Measurements from ENCODE around the gene AK4.
"Not testable (repeated sequence)": the region's sequence is repeated elsewhere in the genome, so short reads cannot be mapped to it uniquely, and the experiment has no call there.

The AK4 gene

DNA sequence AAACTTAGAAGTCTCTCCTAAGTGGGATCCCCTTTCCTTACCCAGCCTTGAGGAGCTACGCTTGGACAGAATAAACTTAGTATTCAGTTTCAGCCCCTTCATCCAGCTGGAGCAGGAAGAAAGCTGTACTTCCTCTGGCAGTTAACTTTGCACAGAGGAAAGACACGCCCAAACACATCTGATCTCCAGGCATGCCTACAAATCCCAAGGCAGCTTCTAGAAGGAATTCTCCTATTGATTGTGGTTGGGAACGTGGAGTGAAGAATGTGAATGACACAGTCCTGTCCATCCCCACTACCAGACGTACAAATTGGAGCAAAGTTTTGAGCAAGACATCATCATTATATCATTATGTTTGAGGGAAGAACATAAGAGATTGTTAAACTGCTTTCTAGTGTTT lies 6.6 kb upstream of the AK4 start:
- Histone ChIP-seq H3K36me3 (replicated peaks) (no peaks in the 10 kb centered on the region), H3K4me3 (ENCODE audit: low read depth, low read length) (no peak overlapping the region), H3K27ac (no peak overlapping the region), H3K27me3 (replicated peaks) (no peaks in the 10 kb centered on the region)
- TF ChIP-seq, protein P1, sequence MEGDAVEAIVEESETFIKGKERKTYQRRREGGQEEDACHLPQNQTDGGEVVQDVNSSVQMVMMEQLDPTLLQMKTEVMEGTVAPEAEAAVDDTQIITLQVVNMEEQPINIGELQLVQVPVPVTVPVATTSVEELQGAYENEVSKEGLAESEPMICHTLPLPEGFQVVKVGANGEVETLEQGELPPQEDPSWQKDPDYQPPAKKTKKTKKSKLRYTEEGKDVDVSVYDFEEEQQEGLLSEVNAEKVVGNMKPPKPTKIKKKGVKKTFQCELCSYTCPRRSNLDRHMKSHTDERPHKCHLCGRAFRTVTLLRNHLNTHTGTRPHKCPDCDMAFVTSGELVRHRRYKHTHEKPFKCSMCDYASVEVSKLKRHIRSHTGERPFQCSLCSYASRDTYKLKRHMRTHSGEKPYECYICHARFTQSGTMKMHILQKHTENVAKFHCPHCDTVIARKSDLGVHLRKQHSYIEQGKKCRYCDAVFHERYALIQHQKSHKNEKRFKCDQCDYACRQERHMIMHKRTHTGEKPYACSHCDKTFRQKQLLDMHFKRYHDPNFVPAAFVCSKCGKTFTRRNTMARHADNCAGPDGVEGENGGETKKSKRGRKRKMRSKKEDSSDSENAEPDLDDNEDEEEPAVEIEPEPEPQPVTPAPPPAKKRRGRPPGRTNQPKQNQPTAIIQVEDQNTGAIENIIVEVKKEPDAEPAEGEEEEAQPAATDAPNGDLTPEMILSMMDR (IDR thresholded peaks at IDR 0.05; ENCODE audit: low read depth, low read length, missing control alignments) = no peak
- DNase-seq = peak; percentile 34
- in situ Hi-C loops (cut with HindIII; ENCODE audit: low pct_ligation_motif_present, low sequenced_read_pairs) = no loop called here

DNA sequence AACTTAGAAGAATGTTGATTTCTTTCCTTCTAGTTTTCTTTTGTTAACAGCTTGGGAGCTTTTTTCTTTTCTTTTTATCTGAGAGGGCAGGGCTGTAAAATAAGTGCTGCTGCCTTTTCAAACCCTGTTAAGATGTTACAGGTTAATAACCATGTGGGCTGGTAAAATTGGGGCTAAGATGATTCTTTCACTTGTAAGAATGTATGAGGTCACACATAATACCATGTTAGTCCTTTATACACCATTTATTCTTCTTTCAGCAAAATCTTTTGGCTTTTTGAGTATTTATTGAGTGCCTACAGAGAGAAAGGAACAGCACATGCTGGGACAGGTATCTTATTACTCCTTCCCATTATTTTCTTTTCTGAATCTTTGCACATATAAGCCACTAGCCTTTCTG lies 6.1 kb upstream of the AK4 start:
- H3K4me3 ChIP-seq (ENCODE audit: low read depth, low read length) = no peak overlapping the region
- H3K36me3 ChIP-seq (replicated peaks) = no peaks in the 10 kb centered on the region
- no peak overlapping the region for H3K27ac ChIP-seq
- in situ Hi-C loops (cut with HindIII; ENCODE audit: low pct_ligation_motif_present, low sequenced_read_pairs) = no loop called here
- TF ChIP-seq, protein P1 (IDR thresholded peaks at IDR 0.05; ENCODE audit: low read depth, low read length, missing control alignments) = no peak
- no peak for DNase-seq
- H3K27me3 ChIP-seq (replicated peaks) = no peaks in the 10 kb centered on the region

DNA sequence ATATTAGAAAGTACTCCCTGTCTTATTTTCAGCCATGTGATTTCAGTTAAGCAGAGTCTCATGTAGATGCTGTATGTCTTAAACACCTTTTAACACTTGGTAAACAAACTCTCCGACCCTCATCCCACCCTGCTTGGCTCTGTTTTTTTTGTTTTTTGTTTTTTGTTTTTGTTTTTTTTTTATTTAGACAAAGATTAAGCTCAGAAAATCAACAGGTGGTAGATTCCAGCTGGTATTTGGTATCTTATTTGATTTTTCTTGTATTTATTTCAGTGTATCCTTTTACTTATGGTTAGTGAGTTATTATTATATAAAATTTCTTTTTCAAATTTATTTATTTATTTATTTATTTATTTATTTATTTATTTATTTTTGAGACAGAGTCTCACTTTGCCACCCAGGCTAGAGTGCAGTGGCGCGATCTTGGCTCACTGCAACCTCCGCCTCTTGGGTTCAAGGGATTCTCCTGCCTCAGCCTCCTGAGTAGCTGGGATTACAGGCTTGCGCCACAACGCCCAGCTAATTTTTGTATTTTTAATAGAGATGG lies 4.8 kb upstream of the AK4 start:
- DNase-seq; H3K36me3 ChIP-seq (replicated peaks); H3K27me3 ChIP-seq (replicated peaks); in situ Hi-C loops (cut with HindIII; ENCODE audit: low pct_ligation_motif_present, low sequenced_read_pairs); H3K4me3 ChIP-seq (ENCODE audit: low read depth, low read length); H3K27ac ChIP-seq: not testable (repeated sequence)

DNA sequence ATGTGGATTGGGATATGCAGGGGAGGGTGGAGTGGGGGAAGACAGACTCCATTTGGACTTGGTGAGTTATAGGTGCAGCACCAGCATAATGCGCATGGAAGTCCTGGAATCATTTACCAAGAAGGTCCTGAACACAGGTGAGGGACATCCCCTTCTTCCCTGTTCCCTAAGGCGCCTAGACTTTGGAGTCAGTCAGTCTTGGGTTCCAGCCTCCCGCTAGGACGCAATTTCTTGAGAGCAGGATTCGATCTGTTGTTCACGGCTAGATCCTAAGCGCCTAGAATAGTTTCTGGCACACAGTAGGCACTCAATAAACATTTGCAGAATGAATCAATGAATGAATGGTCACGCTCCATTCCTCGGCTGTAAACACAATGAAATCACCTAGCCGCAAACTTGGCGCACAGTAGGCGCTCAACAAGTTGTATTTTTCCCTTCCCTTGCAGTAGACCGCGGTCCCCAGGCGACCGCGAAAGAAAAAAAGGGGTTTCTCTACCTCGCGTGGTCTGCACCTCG lies 1.0 kb upstream of the AK4 start:
- Histone ChIP-seq H3K4me3 (ENCODE audit: low read depth, low read length) (peak overlapping the region; percentile 60), H3K36me3 (replicated peaks) (no peaks in the 10 kb centered on the region), H3K27me3 (replicated peaks) (no peaks in the 10 kb centered on the region), H3K27ac (no peak overlapping the region)
- no peak for DNase-seq
- in situ Hi-C loops (cut with HindIII; ENCODE audit: low pct_ligation_motif_present, low sequenced_read_pairs) = no loop called here
- TF ChIP-seq, protein P1 (IDR thresholded peaks at IDR 0.05; ENCODE audit: low read depth, low read length, missing control alignments) = no peak

DNA sequence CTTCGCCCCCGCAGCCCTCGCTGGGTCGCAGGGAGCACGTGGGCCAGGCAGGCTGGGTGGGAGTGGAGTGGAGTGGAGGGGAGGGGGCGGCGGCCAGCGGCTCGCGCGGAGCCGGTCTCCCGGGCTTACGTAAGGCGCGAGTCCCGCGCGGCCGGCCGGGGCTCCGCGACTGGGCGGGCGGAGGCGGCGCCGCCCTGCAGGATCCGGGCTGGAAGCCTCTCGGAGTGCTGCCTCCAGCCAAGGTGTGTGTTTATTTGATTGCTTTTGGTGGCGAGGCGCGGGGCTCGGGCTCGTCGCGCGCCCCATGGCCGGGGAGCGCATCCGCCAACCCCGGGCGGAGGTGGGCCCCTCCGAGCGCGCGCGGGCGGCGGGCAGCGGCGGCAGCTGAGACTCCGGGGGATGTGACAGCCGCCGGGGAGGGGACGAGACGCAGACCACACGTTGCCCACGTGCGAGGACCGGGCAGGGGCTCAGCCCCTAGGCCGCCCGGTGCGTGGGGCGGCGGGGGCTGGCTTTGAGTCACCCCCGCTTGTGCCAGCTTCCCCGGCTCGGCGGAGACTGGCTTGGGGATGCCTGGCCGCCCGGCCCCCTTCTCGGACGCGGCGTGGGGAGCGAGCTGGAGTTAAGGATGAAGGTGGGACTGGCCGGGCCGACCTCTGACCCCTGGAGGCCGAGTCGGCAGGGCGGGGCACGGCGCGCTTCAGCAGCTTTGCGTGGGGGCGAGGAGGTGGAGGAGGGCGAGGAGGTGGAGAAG lies 402 bp upstream of the AK4 start:
- Histone ChIP-seq H3K27me3 (replicated peaks) (no peaks in the 10 kb centered on the region), H3K36me3 (replicated peaks) (no peaks in the 10 kb centered on the region), H3K4me3 (ENCODE audit: low read depth, low read length) (peak overlapping the region; percentile 60), H3K27ac (no peak overlapping the region)
- TF ChIP-seq, protein P1 (IDR thresholded peaks at IDR 0.05; ENCODE audit: low read depth, low read length, missing control alignments) = no peak
- no peak for DNase-seq
- in situ Hi-C loops (cut with HindIII; ENCODE audit: low pct_ligation_motif_present, low sequenced_read_pairs) = no loop called here

DNA sequence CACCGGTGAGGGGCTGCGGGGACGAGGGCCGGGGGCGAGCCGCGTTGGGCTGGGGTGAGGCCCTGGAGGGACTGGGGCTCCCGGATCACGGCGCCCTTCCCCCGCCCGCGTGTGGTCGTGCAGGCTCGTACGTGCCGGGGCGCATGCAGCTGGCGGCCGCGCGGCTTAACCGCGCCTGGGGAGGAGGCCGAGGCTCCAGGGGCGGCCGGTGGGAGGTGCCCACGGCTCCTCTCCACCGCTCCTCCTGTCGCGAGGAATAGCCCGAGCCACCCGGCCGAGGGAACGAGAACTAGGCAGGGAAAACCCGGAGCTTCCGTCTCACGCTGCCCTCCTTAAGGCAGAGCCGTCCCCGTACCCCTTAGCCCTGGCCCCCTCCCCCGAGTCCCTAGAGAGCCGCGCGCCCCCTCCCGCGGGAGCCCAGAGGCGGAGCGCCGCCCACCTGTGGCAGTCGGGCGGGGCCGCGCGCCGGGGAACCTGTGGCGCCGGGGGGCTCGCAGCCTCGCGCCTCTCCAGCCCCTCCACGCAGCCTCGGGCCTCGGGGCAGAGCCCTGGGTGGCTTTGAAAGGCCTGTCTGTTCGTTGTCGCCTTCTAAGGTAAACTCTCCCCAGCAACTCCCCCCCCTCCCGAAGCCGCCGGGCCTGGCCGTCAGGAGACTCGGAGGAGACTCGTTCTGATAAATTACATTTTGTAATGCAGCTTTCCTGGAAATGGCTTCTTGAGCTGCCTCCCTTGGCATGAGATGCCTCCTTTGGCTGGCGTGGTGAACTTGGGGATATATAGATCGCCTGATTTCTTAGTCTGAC lies 746 bp downstream of the AK4 start:
- DNase-seq = no peak
- TF ChIP-seq, protein P1 (IDR thresholded peaks at IDR 0.05; ENCODE audit: low read depth, low read length, missing control alignments) = no peak
- H3K36me3 ChIP-seq (replicated peaks) = no peaks in the 10 kb centered on the region
- in situ Hi-C loops (cut with HindIII; ENCODE audit: low pct_ligation_motif_present, low sequenced_read_pairs) = no loop called here
- H3K27ac ChIP-seq = no peak overlapping the region
- no peaks in the 10 kb centered on the region for H3K27me3 ChIP-seq (replicated peaks)
- peak overlapping the region; percentile 60 for H3K4me3 ChIP-seq (ENCODE audit: low read depth, low read length)
